HL-60 (cell line): Measurements from ENCODE around the gene CTNNA2.

Experiments
- GABPA ChIP-seq: IDR thresholded peaks from 2 replicates; pipeline ENCODE4 v1.6.1; 2012; ENCODE audit warnings: low read depth
- POLR2AphosphoS5 ChIP-seq: IDR thresholded peaks from 2 replicates; pipeline ENCODE4 v1.6.1; 2012; ENCODE audit warnings: low read depth
- TF ChIP-seq, protein P1 (sequence below): IDR thresholded peaks from one replicate; pipeline ENCODE4 v1.5.1; 2011; ENCODE audit warnings: low read length, control low read depth, inconsistent platforms; ENCODE audit not compliant: insufficient read depth

- TF ChIP-seq POLR2AphosphoS5: no peak
- TF ChIP-seq, protein P1, sequence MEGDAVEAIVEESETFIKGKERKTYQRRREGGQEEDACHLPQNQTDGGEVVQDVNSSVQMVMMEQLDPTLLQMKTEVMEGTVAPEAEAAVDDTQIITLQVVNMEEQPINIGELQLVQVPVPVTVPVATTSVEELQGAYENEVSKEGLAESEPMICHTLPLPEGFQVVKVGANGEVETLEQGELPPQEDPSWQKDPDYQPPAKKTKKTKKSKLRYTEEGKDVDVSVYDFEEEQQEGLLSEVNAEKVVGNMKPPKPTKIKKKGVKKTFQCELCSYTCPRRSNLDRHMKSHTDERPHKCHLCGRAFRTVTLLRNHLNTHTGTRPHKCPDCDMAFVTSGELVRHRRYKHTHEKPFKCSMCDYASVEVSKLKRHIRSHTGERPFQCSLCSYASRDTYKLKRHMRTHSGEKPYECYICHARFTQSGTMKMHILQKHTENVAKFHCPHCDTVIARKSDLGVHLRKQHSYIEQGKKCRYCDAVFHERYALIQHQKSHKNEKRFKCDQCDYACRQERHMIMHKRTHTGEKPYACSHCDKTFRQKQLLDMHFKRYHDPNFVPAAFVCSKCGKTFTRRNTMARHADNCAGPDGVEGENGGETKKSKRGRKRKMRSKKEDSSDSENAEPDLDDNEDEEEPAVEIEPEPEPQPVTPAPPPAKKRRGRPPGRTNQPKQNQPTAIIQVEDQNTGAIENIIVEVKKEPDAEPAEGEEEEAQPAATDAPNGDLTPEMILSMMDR: no peak
- no peak for TF ChIP-seq GABPA
These were observed 925.8 kb downstream of the CTNNA2 start for GRCh38 chr2:80438686-80439085.
